ENCODE results near the gene WWC1. TPM values are rescaled to one million over a fixed set of nuclear protein-coding genes. Genes with fewer than 3 reads are reported as not detected.

The WWC1 gene
- total and polyA plus RNA-seq, 10 of the 15 experiments (the other 5 are each of a cell fraction or from before 2014, with no cell fraction given) = 0.50 to 7.8 (median 2.5) TPM

DNA sequence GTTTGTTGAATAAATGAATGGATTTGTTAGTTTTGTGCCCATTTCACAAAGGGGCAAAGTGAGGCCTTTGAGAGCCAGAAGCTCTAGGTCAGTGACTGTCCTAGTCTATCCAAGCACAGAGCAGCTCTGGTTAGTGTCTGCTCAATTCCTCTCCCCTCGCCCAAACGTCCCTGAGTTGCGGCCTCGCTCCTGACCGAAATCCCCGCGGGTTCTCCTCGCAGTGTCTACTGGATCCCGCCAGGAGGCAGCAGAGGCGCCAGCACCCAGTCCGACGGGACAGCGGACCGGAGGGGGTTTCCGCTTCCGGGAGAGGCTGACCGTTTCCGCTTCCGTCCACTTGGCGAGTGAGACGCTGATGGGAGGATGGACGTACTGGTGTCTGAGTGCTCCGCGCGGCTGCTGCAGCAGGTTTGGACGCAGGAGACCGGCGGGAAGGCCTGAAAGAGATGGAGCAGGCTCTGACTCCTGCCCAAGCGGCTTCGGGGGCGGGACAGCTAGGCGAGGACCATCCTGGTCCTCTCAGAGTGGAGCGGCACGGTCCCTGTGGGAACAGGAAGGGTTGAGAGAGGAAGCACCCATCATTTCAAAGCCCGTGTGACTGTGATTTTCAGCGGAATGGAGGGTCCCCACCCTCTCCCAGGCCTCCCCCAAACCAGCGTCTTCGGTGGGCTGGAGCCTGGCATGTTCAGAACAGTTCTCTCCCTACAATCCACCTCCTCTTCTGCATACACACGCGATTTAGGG, 194.9 kb downstream of the WWC1 start, which contains the start of gene RARS1:
TSS of gene RARS1 (plus strand) at position 336 of the 744 bp plus-strand sequence. CDS start at position 364, 28 bp downstream.
- intact Hi-C loops (cut with micrococcal nuclease; ENCODE audit: unreplicated experiment) = loop anchor here (2.0 to 5.0 kb wide), 3 partner anchors 92 to 218 kb away; partner anchors contain the start of gene PANK3
- 1% methylated on average over 40 of the region's 40 CpGs for WGBS (ENCODE audit: insufficient coverage, insufficient replicate concordance, low lambda C conversion rate, missing lambda C conversion rate)
- peak; percentile 69 for FAIRE-seq
- TF ChIP-seq SMARCA5 (IDR thresholded peaks at IDR 0.05) (peak; percentile 95), ESRRA (IDR thresholded peaks at IDR 0.05; ENCODE audit: low read length) (no peak), RCOR1 (conservative IDR thresholded peaks at IDR 0.05; ENCODE audit: low read depth, low read length) (peak; percentile 80; the same call in 1 of the 2 replicates), MXI1 (IDR thresholded peaks at IDR 0.05; ENCODE audit: low read depth, low read length) (peak; percentile 65), HSF1 (IDR thresholded peaks at IDR 0.05; ENCODE audit: low read depth, low read length) (no peak), EGR1 (IDR thresholded peaks at IDR 0.05; ENCODE audit: borderline replicate concordance in 1 of 2, low read depth in 2 of 2, low read length in 2 of 2) (peak; percentile 60 to 88; a peak in 2 of 3 replicates), CREM (IDR thresholded peaks at IDR 0.05; ENCODE audit: low read depth) (peak; percentile 82), MTA2 (IDR thresholded peaks at IDR 0.05; ENCODE audit: low read depth) (no peak), DPF2 (IDR thresholded peaks at IDR 0.05) (no peak), USF2 (IDR thresholded peaks at IDR 0.05; ENCODE audit: borderline replicate concordance, low read depth, low read length) (no peak), POLR2AphosphoS5 (IDR thresholded peaks at IDR 0.05; ENCODE audit: low read length) (peak; percentile 96), PML (IDR thresholded peaks at IDR 0.05; ENCODE audit: low read length) (peak; percentile 94), CBFB (IDR thresholded peaks at IDR 0.05; ENCODE audit: low read depth) (peak; percentile 73), TCF3 (IDR thresholded peaks at IDR 0.05; ENCODE audit: borderline replicate concordance, insufficient read depth, low read depth, low read length) (no peak), PAX8 (IDR thresholded peaks at IDR 0.05) (no peak), TCF12 (IDR thresholded peaks at IDR 0.05; ENCODE audit: low read depth, low read length) (peak; percentile 25; the same call in 1 of the 2 replicates), ETV6 (conservative IDR thresholded peaks at IDR 0.05 in 1 of 2, IDR thresholded peaks at IDR 0.05 in 1 of 2; ENCODE audit: borderline replicate concordance in 1 of 2, low read depth in 1 of 2) (peak in 1 of 2 experiments; percentile 79; a peak in 2 of 4 replicates), NFYB (IDR thresholded peaks at IDR 0.05; ENCODE audit: insufficient read depth, low read depth, low read length) (no peak), NRF1 (conservative IDR thresholded peaks at IDR 0.05; ENCODE audit: low read depth, low read length) (no peak)
- TF ChIP-seq, protein P1, sequence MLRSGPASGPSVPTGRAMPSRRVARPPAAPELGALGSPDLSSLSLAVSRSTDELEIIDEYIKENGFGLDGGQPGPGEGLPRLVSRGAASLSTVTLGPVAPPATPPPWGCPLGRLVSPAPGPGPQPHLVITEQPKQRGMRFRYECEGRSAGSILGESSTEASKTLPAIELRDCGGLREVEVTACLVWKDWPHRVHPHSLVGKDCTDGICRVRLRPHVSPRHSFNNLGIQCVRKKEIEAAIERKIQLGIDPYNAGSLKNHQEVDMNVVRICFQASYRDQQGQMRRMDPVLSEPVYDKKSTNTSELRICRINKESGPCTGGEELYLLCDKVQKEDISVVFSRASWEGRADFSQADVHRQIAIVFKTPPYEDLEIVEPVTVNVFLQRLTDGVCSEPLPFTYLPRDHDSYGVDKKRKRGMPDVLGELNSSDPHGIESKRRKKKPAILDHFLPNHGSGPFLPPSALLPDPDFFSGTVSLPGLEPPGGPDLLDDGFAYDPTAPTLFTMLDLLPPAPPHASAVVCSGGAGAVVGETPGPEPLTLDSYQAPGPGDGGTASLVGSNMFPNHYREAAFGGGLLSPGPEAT (IDR thresholded peaks at IDR 0.05; ENCODE audit: low read depth) = peak; percentile 80

More for the DNA sequence above, 194.9 kb downstream of the WWC1 start, which contains the start of gene RARS1:
- DNase-seq (ENCODE audit: low read depth, low spot score) (peak; percentile 72), ATAC-seq (peak; percentile 91)
- no peaks in the 10 kb centered on the region for H3K27me3 ChIP-seq (replicated peaks in 1 of 2; ENCODE audit: control insufficient read depth in 2 of 2, insufficient read depth in 2 of 2, low read length in 1 of 2)
- H4K20me1 ChIP-seq (ENCODE audit: control insufficient read depth, insufficient read depth) = no peaks in the 10 kb centered on the region
- peak within 1 kb of the TSS; percentile 97 for H2AFZ ChIP-seq (ENCODE audit: control insufficient read depth, low read depth, low read length)
- ChIA-PET POLR2A (interaction anchor here (0.5 to 1.6 kb wide), 2 partner anchors 93 to 1221 kb away, joined by 6 to 10 read pairs; partner anchors contain the start of gene PANK3), RAD21 (ENCODE audit: unreplicated experiment) (interaction anchor here (1.2 kb wide), 1 partner anchor 94 kb away, joined by 5 read pairs; the partner anchor contains the start of gene PANK3), SMC1A (ENCODE audit: uncharacterized antibody, unreplicated experiment) (interaction anchor here (0.7 to 1.6 kb wide), 2 partner anchors 89 to 103 kb away, joined by 3 to 4 read pairs; no protein-coding TSS in a partner anchor), CTCF (interaction anchor here (1.0 to 1.7 kb wide), 6 partner anchors 9 to 218 kb away, joined by 3 to 6 read pairs (median 3); no protein-coding TSS in a partner anchor)
- H3K4me3 ChIP-seq = peak within 1 kb of the TSS; percentile 97
- H3K9ac ChIP-seq (ENCODE audit: control insufficient read depth, insufficient read depth, low read length) = peak within 1 kb of the TSS; percentile 75
- H3K27ac ChIP-seq (ENCODE audit: control insufficient read depth, insufficient read depth) = peak within 1 kb of the TSS; percentile 79
- in situ Hi-C loops (cut with MboI) = no loop called here
- peak within 1 kb of the TSS; percentile 81 for H3K4me2 ChIP-seq (ENCODE audit: control insufficient read depth, insufficient read depth)
- peaks cover 28% of the 10 kb centered on the region for H3K79me2 ChIP-seq (ENCODE audit: control insufficient read depth, insufficient read depth, low read length)
- TSS peak; percentile 85 for BruUV-seq (replicated peaks)
- H3K4me1 ChIP-seq (ENCODE audit: control insufficient read depth, insufficient read depth, low read length) = peaks cover 9% of the 10 kb centered on the region; the same call in 1 of the 2 replicates
- H3K36me3 ChIP-seq (ENCODE audit: control insufficient read depth in 2 of 2, insufficient read depth in 2 of 2, low read length in 1 of 2) = peaks cover 1 to 16% of the 10 kb centered on the region in 2 experiments; a peak in 2 of 4 replicates
- no peaks in the 10 kb centered on the region for H3K9me3 ChIP-seq (replicated peaks; ENCODE audit: control insufficient read depth, insufficient read depth, low read length)
